Measurements from ENCODE around the gene MAS1.
A peak's percentile ranks its signal among the peaks of the same experiment; 100 is the strongest.
"Not testable (repeated sequence)": the region's sequence is repeated elsewhere in the genome, so short reads cannot be mapped to it uniquely, and the experiment has no call there.

DNA sequence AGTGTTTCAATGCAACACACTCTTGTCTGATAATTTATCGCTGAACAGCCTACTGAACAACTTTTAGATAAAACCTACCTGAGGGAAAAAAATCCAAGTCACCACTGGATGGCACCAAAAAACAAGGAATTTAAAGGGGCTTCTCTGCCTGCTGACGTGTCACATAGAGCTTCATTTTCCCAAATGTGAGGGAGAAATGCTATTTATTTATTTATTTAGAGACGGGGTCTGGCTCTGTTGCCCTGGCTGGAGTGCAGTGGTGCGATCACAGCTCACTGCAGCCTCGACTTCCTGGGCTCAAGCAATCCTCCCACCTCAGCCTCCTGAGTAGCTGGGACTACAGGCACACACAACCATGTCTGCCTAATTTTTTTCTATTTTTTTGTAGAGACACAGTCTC, 27.4 kb upstream of the MAS1 start:
- TF ChIP-seq CTCF (IDR thresholded peaks at IDR 0.05; ENCODE audit: extremely low read depth in 1 of 2, insufficient read depth in 1 of 2, low read depth in 1 of 2, low read length in 2 of 2) = peak in 1 of 2 donors; percentile 19
- TF ChIP-seq EZH2 (IDR thresholded peaks at IDR 0.05; ENCODE audit: borderline replicate concordance, low read depth, low read length, severe bottlenecking); MAX (IDR thresholded peaks at IDR 0.05; ENCODE audit: insufficient read depth, insufficient read length): not testable (repeated sequence)
